Left ventricle myocardium inferior (tissue), 1 donor: ENCODE measurements around the gene PTCHD4. TPM values are rescaled to one million over a fixed set of nuclear protein-coding genes. Genes with fewer than 3 reads are reported as not detected.

ENCODE experiments used
- DNase-seq: peaks from one replicate; pipeline ENCODE4 v3.0.0-alpha.2; 2020
- H3K27ac ChIP-seq: fragments of 200-600 bp; replicated peaks from 2 replicates; pipeline ENCODE4 v1.8.0; 2021
- H3K27me3 ChIP-seq: fragments of 200-600 bp; 2 replicates; pipeline ENCODE4 v1.8.0; 2021; ENCODE audit warnings: low read depth
- H3K36me3 ChIP-seq: fragments of 200-600 bp; 2 replicates; pipeline ENCODE4 v1.8.0; 2021
- H3K4me1 ChIP-seq: fragments of 200-600 bp; 2 replicates; pipeline ENCODE4 v1.8.0; 2021
- H3K4me3 ChIP-seq: fragments of 200-600 bp; 2 replicates; pipeline ENCODE4 v1.8.0; 2021; ENCODE audit warnings: mild to moderate bottlenecking, moderate library complexity
- H3K9me3 ChIP-seq: fragments of 200-600 bp; replicated peaks from 2 replicates; pipeline ENCODE4 v1.8.0; 2021
- intact Hi-C: fragments of 100-400 bp; cut with micrococcal nuclease; formaldehyde crosslinking; loops from one replicate; pipeline ENCODE4 v1.11.0; 2022
- total RNA-seq: library from RNA; stranded (reverse); fragmentation: NEBNext Ultra II Directional; extraction: Animal tissue kit (Norgen Biotek cat#: 25700); gene quantifications from one replicate; pipeline ENCODE4 v1.2.1, GENCODE V29; 2021
- TF ChIP-seq, protein P1 (sequence below): fragments of 200-600 bp; IDR thresholded peaks from 2 replicates; pipeline ENCODE4 v1.8.0; 2021; ENCODE audit warnings: antibody characterized with exemption, mild to moderate bottlenecking, borderline replicate concordance
- donor health status: DM: no; HTN: yes; CAD: no; lungs with severe emphysema.

PTCHD4 gene
- total RNA-seq, 1 donor from 2014 or later, result 1.0 TPM

DNA sequence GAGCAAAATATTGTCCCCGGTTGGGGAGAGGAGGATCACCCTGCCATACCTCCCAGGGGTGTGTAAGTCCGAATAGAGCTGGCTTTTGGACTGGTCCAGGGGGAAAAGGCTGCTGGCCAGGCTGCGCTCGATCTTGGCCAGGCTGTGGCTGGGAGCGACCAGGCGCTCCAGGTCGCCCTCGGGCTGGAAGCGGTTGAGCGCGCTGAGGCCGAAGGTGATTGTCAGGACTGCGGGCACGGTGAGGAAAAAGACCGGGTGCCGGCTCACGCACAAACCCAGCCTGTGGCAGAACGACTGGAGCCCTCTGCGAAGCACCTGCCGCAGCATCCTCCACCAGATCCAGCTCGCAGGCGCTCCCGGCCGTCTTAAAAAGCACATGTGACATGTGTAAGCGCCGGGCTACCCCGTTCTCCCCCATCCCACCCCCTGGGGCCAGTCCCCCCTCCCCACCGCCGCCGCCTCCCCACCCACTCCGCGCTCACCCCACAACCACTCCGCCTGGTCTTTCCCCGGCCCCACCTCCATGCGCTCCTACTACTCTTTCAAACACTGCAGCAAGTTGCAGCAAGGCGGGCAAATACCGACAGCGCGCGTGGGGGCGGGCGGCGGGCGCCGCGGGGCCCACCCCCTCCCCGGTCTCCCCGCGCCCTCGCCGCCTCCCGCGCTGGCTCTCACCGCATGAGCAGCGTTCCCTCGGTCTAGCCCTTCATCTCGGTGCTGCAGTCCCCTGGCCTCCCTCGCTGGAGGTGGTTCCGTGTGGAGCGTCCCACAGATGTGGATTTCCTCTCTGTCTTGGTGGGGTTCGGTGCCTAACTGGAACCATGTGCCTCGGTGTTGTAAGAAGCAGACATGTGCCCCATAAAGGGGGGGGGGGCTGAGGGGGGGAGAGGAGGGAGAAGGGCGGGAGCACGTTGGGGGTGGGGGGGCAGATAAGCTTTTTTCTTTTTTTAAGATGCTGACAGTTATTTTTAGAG, 42.4 kb downstream of the PTCHD4 start:
- no peak for DNase-seq
- intact Hi-C loops, result no loop called here
- peaks cover 21% of the 10 kb centered on the region for H3K4me1 ChIP-seq
- H3K27me3 ChIP-seq, result peaks cover 45% of the 10 kb centered on the region
- H3K4me3 ChIP-seq, result peak overlapping the region; percentile 59
- TF ChIP-seq, protein P1, sequence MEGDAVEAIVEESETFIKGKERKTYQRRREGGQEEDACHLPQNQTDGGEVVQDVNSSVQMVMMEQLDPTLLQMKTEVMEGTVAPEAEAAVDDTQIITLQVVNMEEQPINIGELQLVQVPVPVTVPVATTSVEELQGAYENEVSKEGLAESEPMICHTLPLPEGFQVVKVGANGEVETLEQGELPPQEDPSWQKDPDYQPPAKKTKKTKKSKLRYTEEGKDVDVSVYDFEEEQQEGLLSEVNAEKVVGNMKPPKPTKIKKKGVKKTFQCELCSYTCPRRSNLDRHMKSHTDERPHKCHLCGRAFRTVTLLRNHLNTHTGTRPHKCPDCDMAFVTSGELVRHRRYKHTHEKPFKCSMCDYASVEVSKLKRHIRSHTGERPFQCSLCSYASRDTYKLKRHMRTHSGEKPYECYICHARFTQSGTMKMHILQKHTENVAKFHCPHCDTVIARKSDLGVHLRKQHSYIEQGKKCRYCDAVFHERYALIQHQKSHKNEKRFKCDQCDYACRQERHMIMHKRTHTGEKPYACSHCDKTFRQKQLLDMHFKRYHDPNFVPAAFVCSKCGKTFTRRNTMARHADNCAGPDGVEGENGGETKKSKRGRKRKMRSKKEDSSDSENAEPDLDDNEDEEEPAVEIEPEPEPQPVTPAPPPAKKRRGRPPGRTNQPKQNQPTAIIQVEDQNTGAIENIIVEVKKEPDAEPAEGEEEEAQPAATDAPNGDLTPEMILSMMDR, result no peak
- H3K27ac ChIP-seq, result no peak overlapping the region
- no peaks in the 10 kb centered on the region for H3K36me3 ChIP-seq
- H3K9me3 ChIP-seq, result no peaks in the 10 kb centered on the region

DNA sequence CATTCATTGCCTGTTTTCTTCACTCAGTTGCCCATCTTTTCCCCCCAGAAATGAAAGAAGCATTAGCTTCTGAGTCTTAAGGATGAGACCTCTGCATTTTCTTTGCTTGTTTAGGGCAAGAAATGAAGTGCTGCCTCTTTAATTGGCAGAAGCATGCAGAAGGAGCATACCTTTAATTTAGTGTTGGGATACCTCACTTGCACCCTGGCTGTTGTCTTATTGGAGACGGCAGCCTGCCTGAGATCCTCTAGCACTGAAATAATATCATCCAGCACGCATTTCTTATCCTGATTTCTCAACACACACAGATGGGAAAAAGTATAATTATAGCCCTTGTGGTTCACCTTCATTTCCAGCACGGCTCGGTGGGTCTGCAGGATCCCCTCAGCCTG, 43.1 kb downstream of the PTCHD4 start:
- no peaks in the 10 kb centered on the region for H3K9me3 ChIP-seq
- peaks cover 21% of the 10 kb centered on the region for H3K4me1 ChIP-seq
- no peak overlapping the region for H3K27ac ChIP-seq
- intact Hi-C loops, result no loop called here
- TF ChIP-seq, protein P1, result no peak
- no peaks in the 10 kb centered on the region for H3K36me3 ChIP-seq
- peaks cover 45% of the 10 kb centered on the region for H3K27me3 ChIP-seq
- H3K4me3 ChIP-seq, result peak overlapping the region; percentile 59
- DNase-seq, result no peak

DNA sequence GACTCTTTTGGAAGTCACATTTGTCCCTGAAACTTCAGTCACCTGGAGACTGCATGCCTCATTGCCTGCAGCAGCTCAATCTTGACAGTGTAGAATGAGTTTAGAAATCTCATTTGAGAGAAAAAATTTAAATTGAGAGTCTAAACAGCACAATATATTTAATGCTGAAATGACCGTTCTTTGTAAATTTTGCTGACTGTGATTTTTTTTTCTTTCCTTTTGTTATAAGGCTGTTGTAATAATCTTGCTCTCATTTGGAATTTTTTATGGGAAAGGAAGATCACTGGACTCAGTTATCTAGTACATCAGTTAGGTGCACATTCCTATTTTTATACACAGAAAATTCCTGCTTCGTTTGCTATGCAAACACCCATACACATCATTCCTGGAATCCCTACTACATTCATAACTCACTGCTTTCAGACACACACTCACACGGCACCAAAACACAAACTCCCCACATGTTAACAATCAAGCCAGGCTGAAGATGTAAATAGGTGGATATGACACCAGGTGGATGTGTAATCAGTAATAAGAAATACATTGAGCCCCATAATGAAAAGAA, 43.8 kb downstream of the PTCHD4 start:
- H3K4me3 ChIP-seq, result no peak overlapping the region
- TF ChIP-seq, protein P1, result no peak
- no peaks in the 10 kb centered on the region for H3K36me3 ChIP-seq
- H3K27me3 ChIP-seq, result peaks cover 45% of the 10 kb centered on the region
- peaks cover 21% of the 10 kb centered on the region for H3K4me1 ChIP-seq
- no peaks in the 10 kb centered on the region for H3K9me3 ChIP-seq
- intact Hi-C loops, result no loop called here
- DNase-seq, result no peak
- H3K27ac ChIP-seq, result no peak overlapping the region

DNA sequence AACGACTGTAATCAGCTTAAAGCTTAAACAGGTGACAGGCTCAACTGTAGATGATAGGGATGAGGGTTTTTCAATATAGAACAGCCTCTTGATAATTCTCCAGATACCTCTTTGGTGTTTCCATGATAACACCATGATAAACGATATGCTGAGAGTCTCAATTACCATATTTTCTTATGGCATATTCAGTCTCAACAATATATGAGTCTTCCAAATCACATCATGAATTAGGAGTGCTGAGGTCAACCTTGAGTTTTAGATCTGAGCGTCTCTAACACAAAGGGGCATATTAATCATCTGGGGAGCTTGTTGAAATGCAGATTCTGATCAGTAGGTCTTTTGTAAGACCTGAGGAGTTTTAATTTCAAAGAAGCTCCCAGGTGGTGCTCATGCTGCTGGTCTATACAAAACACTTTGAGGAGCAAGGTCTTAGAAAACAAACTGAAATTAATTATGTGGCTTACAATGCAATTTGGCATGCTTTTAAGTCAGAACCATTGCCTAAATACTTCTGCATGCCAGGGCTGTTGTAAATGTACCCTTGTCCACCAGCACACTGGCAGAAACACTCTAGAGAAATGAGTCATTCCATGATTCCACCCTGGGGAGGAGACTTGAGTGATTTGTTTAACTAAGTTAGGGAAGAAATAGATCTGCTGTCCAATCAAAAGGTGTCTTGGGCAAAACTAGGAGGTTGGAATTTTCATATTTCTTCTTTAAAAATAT, 49.6 kb downstream of the PTCHD4 start:
- Histone ChIP-seq H3K9me3 (no peaks in the 10 kb centered on the region), H3K27ac (no peak overlapping the region), H3K36me3 (no peaks in the 10 kb centered on the region), H3K27me3 (peaks cover under 1% of the 10 kb centered on the region), H3K4me3 (no peak overlapping the region), H3K4me1 (no peaks in the 10 kb centered on the region)
- no peak for DNase-seq
- TF ChIP-seq, protein P1, result no peak
- intact Hi-C loops, result no loop called here
